B cell (primary cell): ENCODE results near the gene BOK.

Experiments
- CTCF ChIP-seq: fragments of 200-600 bp; IDR thresholded peaks from one replicate; pipeline ENCODE4 v1.8.0; 2022; ENCODE audit warnings: antibody characterized with exemption, mild to moderate bottlenecking
- EZH2 ChIP-seq: IDR thresholded peaks from 2 replicates; pipeline ENCODE4 v1.6.1; 2012; ENCODE audit warnings: borderline replicate concordance, low read depth, mild to moderate bottlenecking, moderate library complexity, low read length; ENCODE audit not compliant: insufficient read depth, poor library complexity, severe bottlenecking

GRCh38 chr2:241540771-241541561, 17.6 kb upstream of the BOK start:
- no peak for TF ChIP-seq CTCF
- TF ChIP-seq EZH2: no peak
